ENCODE results near the gene GLRB.
"Not testable (repeated sequence)": the region's sequence is repeated elsewhere in the genome, so short reads cannot be mapped to it uniquely, and the experiment has no call there.

Gene GLRB

GRCh38 chr4:157141976-157142375 lies 66.0 kb downstream of the GLRB start:
- no peak for DNase-seq

- DNase-seq, result no peak
Measured at GRCh38 chr4:157143369-157143768, 67.4 kb downstream of the GLRB start.

DNA sequence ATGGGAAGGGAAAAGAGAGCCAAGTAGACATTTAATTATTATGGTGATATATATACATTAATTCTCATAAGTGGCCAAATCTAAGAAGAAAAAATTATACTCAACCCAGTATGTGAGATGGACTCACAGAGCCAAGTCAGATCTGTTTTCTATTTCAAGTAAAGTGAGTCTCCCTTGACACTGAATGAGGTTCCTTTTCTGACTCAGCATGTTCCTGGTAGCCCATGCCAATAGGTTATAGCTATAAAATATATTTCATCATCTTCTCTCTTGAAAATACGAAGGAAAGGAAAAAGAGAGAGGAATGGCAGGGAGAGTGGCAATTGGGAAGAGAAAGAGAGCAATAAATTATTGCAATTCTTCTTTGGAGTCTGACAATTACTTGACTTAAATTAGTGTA lies 75.8 kb downstream of the GLRB start:
- DNase-seq, result no peak

- no peak for DNase-seq
Measured at GRCh38 chr4:157165935-157166610, 90.1 kb downstream of the GLRB start.

- no peak for DNase-seq
Measured at GRCh38 chr4:157170321-157170720, 94.4 kb downstream of the GLRB start.

DNA sequence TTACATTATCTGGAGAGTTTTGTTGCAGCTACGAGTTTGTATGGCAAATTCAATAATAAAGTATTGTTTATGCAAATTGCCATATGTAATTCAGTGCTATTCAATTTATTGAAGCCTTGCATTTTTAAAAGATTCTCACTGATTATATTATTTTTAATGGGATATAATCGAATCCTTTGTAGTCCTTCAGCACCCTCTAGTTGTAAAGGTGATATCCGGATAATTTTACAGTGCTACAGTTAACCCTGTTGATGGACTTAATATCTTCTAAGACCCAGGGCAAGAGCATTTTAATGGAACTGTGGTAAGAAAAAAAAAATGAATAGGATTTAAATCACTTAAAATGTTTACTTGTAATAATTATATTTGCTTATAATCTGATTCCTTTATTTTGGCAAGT lies 96.1 kb downstream of the GLRB start:
- DNase-seq, result no peak

GRCh38 chr4:157180268-157180667 lies 104.3 kb downstream of the GLRB start:
- DNase-seq, result not testable (repeated sequence)

DNA sequence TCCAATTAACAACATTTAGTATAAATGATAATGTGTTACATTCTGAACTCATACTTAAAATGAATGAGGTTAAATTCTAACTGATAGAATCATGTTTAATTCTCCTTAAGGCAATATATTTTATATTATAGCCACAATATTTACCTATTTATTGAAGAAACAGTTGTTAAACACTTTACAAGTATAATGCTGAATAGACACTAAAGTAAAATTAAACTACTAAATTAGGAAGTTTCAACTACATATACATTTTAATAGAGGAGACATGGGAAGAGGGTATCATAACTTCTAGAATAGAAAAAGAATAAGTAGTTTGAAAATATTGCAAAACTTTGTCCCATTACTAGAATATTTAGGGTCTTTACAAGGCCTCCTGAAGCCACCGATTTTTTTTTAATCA lies 108.3 kb downstream of the GLRB start:
- no peak for DNase-seq

GRCh38 chr4:157185363-157185762 lies 109.4 kb downstream of the GLRB start:
- DNase-seq, result no peak

GRCh38 chr4:157195374-157195773 lies 119.4 kb downstream of the GLRB start:
- no peak for DNase-seq

- DNase-seq, result no peak
Measured at GRCh38 chr4:157196046-157196445, 120.1 kb downstream of the GLRB start.

DNA sequence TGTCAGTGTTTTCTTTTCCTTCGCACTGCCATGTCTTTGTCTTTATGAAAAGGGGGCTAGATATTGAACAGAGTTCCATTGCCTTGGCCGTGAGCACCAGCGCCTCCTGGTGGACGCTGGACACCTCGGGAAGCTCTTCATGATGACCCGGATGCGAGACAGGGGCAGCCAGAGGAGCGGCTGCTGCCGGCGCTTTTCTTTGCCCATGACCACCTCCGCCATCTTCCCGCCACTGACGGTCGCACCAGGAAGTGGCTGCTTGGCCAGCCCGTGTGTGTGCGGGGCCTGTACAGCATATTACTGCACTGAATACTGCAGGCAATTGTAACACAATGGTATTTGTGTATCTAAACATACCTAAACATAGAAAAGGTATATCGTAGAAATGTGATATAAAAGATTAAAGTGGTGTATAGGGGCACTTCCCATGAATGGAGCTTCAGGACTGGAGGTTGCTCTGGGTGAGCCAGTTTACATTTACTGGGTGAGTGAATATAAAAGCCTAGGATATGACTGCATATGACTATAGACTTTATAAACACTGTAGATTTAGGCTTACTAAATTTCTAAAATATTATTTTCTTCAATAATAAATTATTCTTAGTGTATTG lies 128.8 kb downstream of the GLRB start:
- DNase-seq, result no peak

- DNase-seq, result no peak
Measured at GRCh38 chr4:157217708-157218107, 141.8 kb downstream of the GLRB start.

GRCh38 chr4:157219711-157220370 lies 143.9 kb downstream of the GLRB start:
- no peak for DNase-seq

- DNase-seq, result peak; percentile 41
Measured at GRCh38 chr4:157220371-157220881, 144.5 kb downstream of the GLRB start, which contains the start of gene GRIA2. Gene GRIA2, plus strand, starts transcription at chr4:157220728. Its CDS starts 315 bp downstream, at chr4:157221043.

DNA sequence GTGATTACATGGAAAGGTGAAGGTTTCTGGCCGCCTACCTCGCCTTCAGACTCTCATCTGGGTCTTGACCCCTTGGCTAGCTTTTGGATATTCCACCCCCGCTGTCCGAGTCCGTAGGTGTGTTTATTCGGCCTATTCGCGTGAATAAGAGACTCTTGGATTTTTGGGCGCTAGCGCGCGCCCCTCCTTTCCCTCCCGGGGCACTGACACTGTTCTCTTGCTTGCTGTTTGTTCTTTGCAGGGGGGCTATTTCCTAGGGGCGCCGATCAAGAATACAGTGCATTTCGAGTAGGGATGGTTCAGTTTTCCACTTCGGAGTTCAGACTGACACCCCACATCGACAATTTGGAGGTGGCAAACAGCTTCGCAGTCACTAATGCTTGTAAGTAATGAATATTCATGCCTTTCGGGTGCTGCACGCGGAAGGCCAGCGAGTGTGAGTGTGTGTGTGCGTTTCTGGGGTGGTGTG lies 145.5 kb downstream of the GLRB start:
- no peak for DNase-seq
